Measurements from ENCODE around the gene BUB1. TPM values are rescaled to one million over a fixed set of nuclear protein-coding genes. Genes with fewer than 3 reads are reported as not detected.

Gene BUB1
- total and polyA plus RNA-seq, 9 of the 15 experiments (the other 6 are each of a cell fraction or from before 2014, with no cell fraction given), result 73.4 to 247 (median 118) TPM

DNA sequence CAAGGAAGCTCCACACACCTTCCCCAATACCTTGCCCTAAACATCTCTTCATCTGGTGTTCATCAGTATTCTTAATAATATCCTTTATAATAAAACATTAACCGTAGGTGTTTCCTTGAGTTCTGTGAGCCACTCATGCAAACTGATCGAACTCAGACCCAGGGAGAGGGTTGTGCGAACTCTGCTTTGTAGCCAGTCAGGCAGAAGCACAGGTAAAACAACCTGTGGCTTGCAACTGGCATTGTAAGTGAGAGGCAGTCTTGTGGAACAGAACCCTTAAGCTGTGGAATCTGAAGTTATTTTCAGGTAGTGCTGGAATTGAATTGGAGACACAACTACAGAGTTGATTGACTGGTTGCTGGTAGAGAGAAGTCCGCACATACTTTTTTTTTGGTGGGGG lies 4.7 kb downstream of the BUB1 start (continued):
- TF ChIP-seq, protein P1, sequence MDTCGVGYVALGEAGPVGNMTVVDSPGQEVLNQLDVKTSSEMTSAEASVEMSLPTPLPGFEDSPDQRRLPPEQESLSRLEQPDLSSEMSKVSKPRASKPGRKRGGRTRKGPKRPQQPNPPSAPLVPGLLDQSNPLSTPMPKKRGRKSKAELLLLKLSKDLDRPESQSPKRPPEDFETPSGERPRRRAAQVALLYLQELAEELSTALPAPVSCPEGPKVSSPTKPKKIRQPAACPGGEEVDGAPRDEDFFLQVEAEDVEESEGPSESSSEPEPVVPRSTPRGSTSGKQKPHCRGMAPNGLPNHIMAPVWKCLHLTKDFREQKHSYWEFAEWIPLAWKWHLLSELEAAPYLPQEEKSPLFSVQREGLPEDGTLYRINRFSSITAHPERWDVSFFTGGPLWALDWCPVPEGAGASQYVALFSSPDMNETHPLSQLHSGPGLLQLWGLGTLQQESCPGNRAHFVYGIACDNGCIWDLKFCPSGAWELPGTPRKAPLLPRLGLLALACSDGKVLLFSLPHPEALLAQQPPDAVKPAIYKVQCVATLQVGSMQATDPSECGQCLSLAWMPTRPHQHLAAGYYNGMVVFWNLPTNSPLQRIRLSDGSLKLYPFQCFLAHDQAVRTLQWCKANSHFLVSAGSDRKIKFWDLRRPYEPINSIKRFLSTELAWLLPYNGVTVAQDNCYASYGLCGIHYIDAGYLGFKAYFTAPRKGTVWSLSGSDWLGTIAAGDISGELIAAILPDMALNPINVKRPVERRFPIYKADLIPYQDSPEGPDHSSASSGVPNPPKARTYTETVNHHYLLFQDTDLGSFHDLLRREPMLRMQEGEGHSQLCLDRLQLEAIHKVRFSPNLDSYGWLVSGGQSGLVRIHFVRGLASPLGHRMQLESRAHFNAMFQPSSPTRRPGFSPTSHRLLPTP (IDR thresholded peaks at IDR 0.05; ENCODE audit: borderline replicate concordance, extremely low read depth, insufficient read length), result no peak

DNA sequence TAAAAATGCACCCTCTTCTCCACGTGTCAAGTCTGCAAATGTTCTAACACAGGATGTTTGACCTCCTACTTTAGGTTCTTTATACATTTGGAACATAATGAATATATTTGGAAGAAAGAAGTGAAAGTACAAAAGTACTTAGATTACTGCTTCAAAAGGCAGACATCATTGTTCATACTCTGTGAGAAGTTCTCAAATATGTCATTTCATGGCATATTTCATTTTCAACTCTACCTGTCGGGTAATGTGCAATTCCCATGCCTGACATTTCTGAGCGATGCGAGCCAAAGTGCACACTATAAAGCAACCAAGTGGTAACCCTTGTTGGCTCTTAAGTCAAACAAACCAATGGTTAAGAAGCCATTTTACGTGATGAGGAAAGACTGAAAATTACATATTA lies 7.0 kb downstream of the BUB1 start:
- intact Hi-C loops (cut with micrococcal nuclease), result loop anchor here (2.0 kb wide), 1 partner anchor 14 kb away; no protein-coding TSS in a partner anchor
- no peak for DNase-seq (ENCODE audit: extremely low read depth in 1 of 4, low spot score in 3 of 4)
- no peak overlapping the region for H3K27ac ChIP-seq (ENCODE audit: extremely low read depth, low read depth, low read length)
- H3K4me2 ChIP-seq (ENCODE audit: insufficient read depth, low read length), result no peak overlapping the region
- H3K9me3 ChIP-seq (replicated peaks; ENCODE audit: control insufficient read depth, insufficient read depth, low read depth, low read length), result no peaks in the 10 kb centered on the region
- no peaks in the 10 kb centered on the region for H3K9me1 ChIP-seq (ENCODE audit: control insufficient read depth, insufficient read depth, low read length)
- H3K4me1 ChIP-seq (replicated peaks in 1 of 2; ENCODE audit: control insufficient read depth in 2 of 2, insufficient read depth in 2 of 2, low read length in 2 of 2), result peaks cover 7 to 13% of the 10 kb centered on the region in 2 experiments; a peak in 3 of 5 replicates
- no peak overlapping the region for H3K4me3 ChIP-seq
- H3K27me3 ChIP-seq (ENCODE audit: control insufficient read depth in 2 of 2, insufficient read depth in 2 of 2, low read length in 2 of 2), result no peaks in the 10 kb centered on the region
- peaks cover 98% of the 10 kb centered on the region for H3K36me3 ChIP-seq (ENCODE audit: control insufficient read depth, insufficient read depth, low read length)
- ATAC-seq, result no peak
- POLR2A ChIA-PET, result interaction anchor here (0.8 kb wide), 1 partner anchor 24 kb away, joined by 3 read pairs; no protein-coding TSS in a partner anchor
- no peak overlapping the region for H2AFZ ChIP-seq (ENCODE audit: low read depth, low read length)
- 95% methylated on average over 5 of the region's 5 CpGs for WGBS (ENCODE audit: insufficient coverage, low coverage, missing lambda C conversion rate)
- FAIRE-seq, result no peak
- H3K9ac ChIP-seq (ENCODE audit: insufficient read depth in 1 of 2, low read depth in 2 of 2, low read length in 2 of 2), result no peak overlapping the region
- peaks cover 7% of the 10 kb centered on the region; the same call in 1 of the 2 replicates for H4K20me1 ChIP-seq (replicated peaks; ENCODE audit: control insufficient read depth, insufficient read depth, low read length)
- CTCF ChIA-PET (ENCODE audit: low intra/inter-chr PET ratio), result no interaction called here
- in situ Hi-C loops (cut with MboI), result no loop called here
- BruUV-seq (replicated peaks), result no TSS peak
- TF ChIP-seq HLTF (IDR thresholded peaks at IDR 0.05), result no peak
- TF ChIP-seq ZC3H8 (IDR thresholded peaks at IDR 0.05), result no peak
- TF ChIP-seq MEF2A (IDR thresholded peaks at IDR 0.05; ENCODE audit: control insufficient read depth, low read depth, low read length), result no peak
- TF ChIP-seq MCM5 (IDR thresholded peaks at IDR 0.05; ENCODE audit: low read depth), result no peak
- TF ChIP-seq, protein P2, sequence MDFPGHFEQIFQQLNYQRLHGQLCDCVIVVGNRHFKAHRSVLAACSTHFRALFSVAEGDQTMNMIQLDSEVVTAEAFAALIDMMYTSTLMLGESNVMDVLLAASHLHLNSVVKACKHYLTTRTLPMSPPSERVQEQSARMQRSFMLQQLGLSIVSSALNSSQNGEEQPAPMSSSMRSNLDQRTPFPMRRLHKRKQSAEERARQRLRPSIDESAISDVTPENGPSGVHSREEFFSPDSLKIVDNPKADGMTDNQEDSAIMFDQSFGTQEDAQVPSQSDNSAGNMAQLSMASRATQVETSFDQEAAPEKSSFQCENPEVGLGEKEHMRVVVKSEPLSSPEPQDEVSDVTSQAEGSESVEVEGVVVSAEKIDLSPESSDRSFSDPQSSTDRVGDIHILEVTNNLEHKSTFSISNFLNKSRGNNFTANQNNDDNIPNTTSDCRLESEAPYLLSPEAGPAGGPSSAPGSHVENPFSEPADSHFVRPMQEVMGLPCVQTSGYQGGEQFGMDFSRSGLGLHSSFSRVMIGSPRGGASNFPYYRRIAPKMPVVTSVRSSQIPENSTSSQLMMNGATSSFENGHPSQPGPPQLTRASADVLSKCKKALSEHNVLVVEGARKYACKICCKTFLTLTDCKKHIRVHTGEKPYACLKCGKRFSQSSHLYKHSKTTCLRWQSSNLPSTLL (IDR thresholded peaks at IDR 0.05), result no peak
- no peak for TF ChIP-seq FOSL1 (tag; conservative IDR thresholded peaks at IDR 0.05)
- no peak for TF ChIP-seq KAT8 (IDR thresholded peaks at IDR 0.05; ENCODE audit: low read depth)
- TF ChIP-seq, protein P3, sequence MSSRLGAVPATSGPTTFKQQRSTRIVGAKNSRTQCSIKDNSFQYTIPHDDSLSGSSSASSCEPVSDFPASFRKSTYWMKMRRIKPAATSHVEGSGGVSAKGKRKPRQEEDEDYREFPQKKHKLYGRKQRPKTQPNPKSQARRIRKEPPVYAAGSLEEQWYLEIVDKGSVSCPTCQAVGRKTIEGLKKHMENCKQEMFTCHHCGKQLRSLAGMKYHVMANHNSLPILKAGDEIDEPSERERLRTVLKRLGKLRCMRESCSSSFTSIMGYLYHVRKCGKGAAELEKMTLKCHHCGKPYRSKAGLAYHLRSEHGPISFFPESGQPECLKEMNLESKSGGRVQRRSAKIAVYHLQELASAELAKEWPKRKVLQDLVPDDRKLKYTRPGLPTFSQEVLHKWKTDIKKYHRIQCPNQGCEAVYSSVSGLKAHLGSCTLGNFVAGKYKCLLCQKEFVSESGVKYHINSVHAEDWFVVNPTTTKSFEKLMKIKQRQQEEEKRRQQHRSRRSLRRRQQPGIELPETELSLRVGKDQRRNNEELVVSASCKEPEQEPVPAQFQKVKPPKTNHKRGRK (tag; IDR thresholded peaks at IDR 0.05), result no peak
- TF ChIP-seq HNRNPLL (IDR thresholded peaks at IDR 0.05; ENCODE audit: low read depth, low read length, poor library complexity, severe bottlenecking), result no peak
- no peak for TF ChIP-seq BRF1 (IDR thresholded peaks at IDR 0.05; ENCODE audit: borderline replicate concordance, extremely low read depth, insufficient read length)
- H3K79me2 ChIP-seq (ENCODE audit: control insufficient read depth, insufficient read depth, low read length), result peaks cover 50% of the 10 kb centered on the region

Data from K562 (cell line).